NT2/D1 (cell line): Measurements from ENCODE around the gene CASP9.

Experiments
- SUZ12 ChIP-seq: IDR thresholded peaks from 2 replicates; pipeline ENCODE4 v1.6.1; 2011; ENCODE audit not compliant: insufficient read length, insufficient read depth; ENCODE audit errors: extremely low read depth
- ZNF274 ChIP-seq: IDR thresholded peaks from 2 replicates; pipeline ENCODE4 v1.6.1; 2011; ENCODE audit warnings: mild to moderate bottlenecking, low read depth, low read length

GRCh38 chr1:15442759-15443158 is 81.3 kb downstream of the CASP9 start:
- TF ChIP-seq SUZ12 (no peak), ZNF274 (no peak)
